Measurements from ENCODE around the gene GNG12.

GRCh38 chr1:67792741-67793458 lies 40.4 kb downstream of the GNG12 start:
- TF ChIP-seq GATA2 (IDR thresholded peaks at IDR 0.05; ENCODE audit: low read depth, low read length) (no peak), GATA3 (IDR thresholded peaks at IDR 0.05; ENCODE audit: low read depth, low read length) (no peak)

Data from SH-SY5Y (cell line).